ENCODE measurements around the gene FOXO1.
A peak's percentile ranks its signal among the peaks of the same experiment; 100 is the strongest.

DNA sequence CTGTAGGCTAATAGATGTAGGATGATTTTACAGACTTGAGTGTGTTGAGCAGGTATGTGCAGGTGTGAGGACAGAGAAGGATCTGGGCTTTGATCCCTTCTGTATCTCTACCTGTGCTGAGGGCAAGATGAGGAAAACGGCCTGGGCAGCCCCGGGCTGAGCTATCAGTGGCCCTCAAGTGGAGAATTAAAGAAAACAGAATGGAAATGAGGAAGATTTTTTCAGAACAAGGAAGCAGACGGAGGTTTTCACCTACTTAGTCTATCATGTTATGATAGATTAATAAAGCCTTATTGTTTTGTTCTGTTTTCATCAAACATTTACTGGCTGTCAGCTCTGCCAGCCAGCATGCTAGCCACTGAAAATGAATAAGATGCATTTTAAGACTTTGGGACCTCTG is 22.3 kb upstream of the FOXO1 start:
- TF ChIP-seq, protein P1, sequence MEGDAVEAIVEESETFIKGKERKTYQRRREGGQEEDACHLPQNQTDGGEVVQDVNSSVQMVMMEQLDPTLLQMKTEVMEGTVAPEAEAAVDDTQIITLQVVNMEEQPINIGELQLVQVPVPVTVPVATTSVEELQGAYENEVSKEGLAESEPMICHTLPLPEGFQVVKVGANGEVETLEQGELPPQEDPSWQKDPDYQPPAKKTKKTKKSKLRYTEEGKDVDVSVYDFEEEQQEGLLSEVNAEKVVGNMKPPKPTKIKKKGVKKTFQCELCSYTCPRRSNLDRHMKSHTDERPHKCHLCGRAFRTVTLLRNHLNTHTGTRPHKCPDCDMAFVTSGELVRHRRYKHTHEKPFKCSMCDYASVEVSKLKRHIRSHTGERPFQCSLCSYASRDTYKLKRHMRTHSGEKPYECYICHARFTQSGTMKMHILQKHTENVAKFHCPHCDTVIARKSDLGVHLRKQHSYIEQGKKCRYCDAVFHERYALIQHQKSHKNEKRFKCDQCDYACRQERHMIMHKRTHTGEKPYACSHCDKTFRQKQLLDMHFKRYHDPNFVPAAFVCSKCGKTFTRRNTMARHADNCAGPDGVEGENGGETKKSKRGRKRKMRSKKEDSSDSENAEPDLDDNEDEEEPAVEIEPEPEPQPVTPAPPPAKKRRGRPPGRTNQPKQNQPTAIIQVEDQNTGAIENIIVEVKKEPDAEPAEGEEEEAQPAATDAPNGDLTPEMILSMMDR (conservative IDR thresholded peaks at IDR 0.05; ENCODE audit: low read length): 0 out of 2 replicates have a peak, but pooled peaks have one; percentile 24
- TF ChIP-seq EZH2phosphoT487 (IDR thresholded peaks at IDR 0.05; ENCODE audit: borderline replicate concordance, low read depth, low read length): no peak
